H1 (cell line): ENCODE results near the gene ANLN. TPM values are rescaled to one million over a fixed set of nuclear protein-coding genes. Genes with fewer than 3 reads are reported as not detected.

Experiments
- CHD7 ChIP-seq: fragments of 300-600 bp; sonication (generic); IDR thresholded peaks from 2 replicates; pipeline ENCODE4 v1.7.1; 2012; ENCODE audit warnings: low read length, moderate library complexity, mild to moderate bottlenecking, inconsistent platforms; ENCODE audit not compliant: insufficient replicate concordance
- E2F6 ChIP-seq: IDR thresholded peaks from 2 replicates; pipeline ENCODE4 v1.6.1; 2012; ENCODE audit warnings: inconsistent platforms
- EP300 ChIP-seq, 2 experiments: IDR thresholded peaks; 1 replicate in 1 of 2; 2 replicates in 1 of 2; pipeline ENCODE4 v1.6.1; 2011 to 2012; ENCODE audit warnings: low read depth in 2 of 2, low read length in 2 of 2, mild to moderate bottlenecking in 2 of 2, borderline replicate concordance in 1 of 2, inconsistent platforms in 1 of 2, moderate library complexity in 1 of 2
- HDAC2 ChIP-seq, 2 experiments: fragments of 300-600 bp in 1 of 2; sonication (generic) in 1 of 2; IDR thresholded peaks; 2 replicates each; pipeline ENCODE4 v1.6.1; 2011 to 2012; ENCODE audit warnings: low read depth in 2 of 2, low read length in 2 of 2, mild to moderate bottlenecking in 2 of 2, moderate library complexity in 2 of 2, borderline replicate concordance in 1 of 2, inconsistent platforms in 1 of 2
- POU5F1 ChIP-seq: IDR thresholded peaks from 2 replicates; pipeline ENCODE4 v1.6.1; 2011; ENCODE audit warnings: low read depth, mild to moderate bottlenecking, low read length, moderate library complexity
- RFX5 ChIP-seq: IDR thresholded peaks from 2 replicates; pipeline ENCODE4 v1.6.1; 2011; ENCODE audit warnings: low read depth, low read length, improper control_type of control experiment, borderline replicate concordance
- SIN3A ChIP-seq, 2 experiments: IDR thresholded peaks in 1 of 2; conservative IDR thresholded peaks in 1 of 2; 2 replicates each; pipeline ENCODE4 v1.6.1; 2011 to 2012; ENCODE audit warnings: low read length in 2 of 2, improper control_type of control experiment in 1 of 2, low read depth in 1 of 2, mild to moderate bottlenecking in 1 of 2
- SIRT6 ChIP-seq: IDR thresholded peaks from one replicate; pipeline ENCODE4 v1.7.1; 2012; ENCODE audit warnings: low read length, inconsistent platforms
- SP2 ChIP-seq: IDR thresholded peaks from 2 replicates; pipeline ENCODE4 v1.6.1; 2012; ENCODE audit warnings: mild to moderate bottlenecking, low read length, inconsistent platforms
- polyA plus RNA-seq, 7 experiments: library from polyadenylated mRNA; depleted of rRNA in 3 of 7; stranded (reverse) in 5 of 7; unstranded in 2 of 7; fragments of >200 nt in 5 of 7; fragments of 200-250 nt in 2 of 7; gene quantifications; 1 replicate in 5 of 7; 2 replicates in 1 of 7; 4 replicates in 1 of 7; pipeline versions ENCODE4 v1.2.1 to v1.2.3, GENCODE V29; 2011 to 2013; ENCODE audit warnings: missing spikeins in 2 of 7, mixed read lengths in 2 of 7
- total RNA-seq: library from RNA; stranded (reverse); fragmentation: NEBNext Ultra II Directional; extraction: Animal tissue kit (Norgen Biotek cat#: 25700); gene quantifications from 2 replicates; pipeline ENCODE4 v1.2.1, GENCODE V29; 2021

Gene ANLN
- total and polyA plus RNA-seq, 2 of the 8 experiments (the other 6 are each of a cell fraction or from before 2014, with no cell fraction given): 18.5 to 90.1 TPM

GRCh38 chr7:36409180-36409579 lies 19.5 kb downstream of the ANLN start (continued):
- TF ChIP-seq CHD7: no peak
- TF ChIP-seq SIN3A (conservative IDR thresholded peaks at IDR 0.05 in 1 of 2, IDR thresholded peaks at IDR 0.05 in 1 of 2; ENCODE audit: low read depth in 1 of 2, low read length in 2 of 2): no peak
- no peak for TF ChIP-seq POU5F1
- TF ChIP-seq HDAC2 (IDR thresholded peaks at IDR 0.05; ENCODE audit: borderline replicate concordance in 1 of 2, low read depth in 2 of 2, low read length in 2 of 2): no peak
- no peak for TF ChIP-seq SIRT6
- TF ChIP-seq EP300 (IDR thresholded peaks at IDR 0.05; ENCODE audit: borderline replicate concordance in 1 of 2, low read depth in 2 of 2, low read length in 2 of 2): no peak
- no peak for TF ChIP-seq RFX5
- TF ChIP-seq E2F6: no peak
- TF ChIP-seq SP2: no peak
